RWPE1 (cell line): ENCODE measurements around the gene B3GLCT.
"Not testable (repeated sequence)": the region's sequence is repeated elsewhere in the genome, so short reads cannot be mapped to it uniquely, and the experiment has no call there.

Experiments used
- CTCF ChIA-PET: fragments of 350-600 bp; sonication (Branson Sonifier 250); formaldehyde crosslinking; extraction: SDS; loops from one replicate; lab custom pipeline; 2021; lab: Yijun Ruan, JAX
- POLR2A ChIA-PET: fragments of 400-600 bp; formaldehyde crosslinking; extraction: SDS; loops from one replicate; lab custom pipeline; 2020; ENCODE audit warnings: antibody characterized with exemption; ENCODE audit not compliant: low non-redundant PET; lab: Yijun Ruan, JAX
- DNase-seq: peaks from one replicate; pipeline ENCODE4 v3.0.0; 2012; ENCODE audit warnings: low spot score
- H3K27ac ChIP-seq: fragments of 450-650 bp; 2 replicates; pipeline ENCODE4 v1.5.1; 2017
- TF ChIP-seq, protein P1 (sequence below): fragments of 450-650 bp; conservative IDR thresholded peaks from 2 replicates; pipeline ENCODE4 v1.5.1; 2017; ENCODE audit warnings: low read depth, mild to moderate bottlenecking

The B3GLCT gene

DNA sequence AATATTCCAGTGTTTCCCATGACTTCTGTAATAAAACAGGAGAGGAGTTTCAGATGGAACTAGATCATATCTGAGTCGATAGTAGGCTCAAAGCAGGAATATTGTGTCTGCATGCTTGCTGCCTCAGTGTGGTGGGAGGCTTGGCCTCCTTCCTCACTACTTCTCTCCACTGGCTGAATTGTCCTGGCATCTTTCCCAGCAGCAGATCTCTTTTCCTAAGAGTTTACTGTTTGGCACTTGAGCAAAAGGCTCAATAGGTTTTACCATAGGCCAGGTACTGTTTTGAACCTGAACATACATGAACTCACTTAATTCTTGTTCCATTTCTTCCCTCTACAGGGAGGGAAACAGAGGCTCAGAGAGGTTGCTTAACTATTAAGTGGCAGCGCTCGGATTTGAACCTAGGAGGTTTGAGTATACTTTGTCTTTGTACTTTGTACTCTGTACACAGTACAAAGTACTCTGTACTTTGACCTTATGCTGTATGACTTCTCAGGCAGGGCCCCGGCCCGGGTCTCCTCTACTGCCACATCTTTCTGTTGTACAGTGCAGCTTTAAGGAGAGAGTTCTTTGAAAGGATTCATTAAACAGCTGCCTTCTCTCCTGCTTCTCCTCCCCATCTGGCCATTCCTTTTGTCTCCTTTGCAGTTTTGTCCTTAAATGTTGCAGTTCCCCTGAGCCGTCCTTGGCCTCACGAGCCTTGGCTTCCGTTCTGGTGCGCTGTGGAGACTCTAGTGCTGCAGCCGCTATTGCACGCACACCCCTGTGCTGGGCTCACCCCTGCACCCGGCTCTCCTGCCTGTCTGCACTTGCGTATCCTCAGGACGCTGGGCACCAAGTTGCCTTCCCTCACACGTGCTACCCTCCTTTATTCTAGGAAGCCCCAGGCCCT, 8.1 kb downstream of the B3GLCT start:
- CTCF ChIA-PET = no interaction called here
- POLR2A ChIA-PET = no interaction called here
- no peak for DNase-seq
- TF ChIP-seq, protein P1, sequence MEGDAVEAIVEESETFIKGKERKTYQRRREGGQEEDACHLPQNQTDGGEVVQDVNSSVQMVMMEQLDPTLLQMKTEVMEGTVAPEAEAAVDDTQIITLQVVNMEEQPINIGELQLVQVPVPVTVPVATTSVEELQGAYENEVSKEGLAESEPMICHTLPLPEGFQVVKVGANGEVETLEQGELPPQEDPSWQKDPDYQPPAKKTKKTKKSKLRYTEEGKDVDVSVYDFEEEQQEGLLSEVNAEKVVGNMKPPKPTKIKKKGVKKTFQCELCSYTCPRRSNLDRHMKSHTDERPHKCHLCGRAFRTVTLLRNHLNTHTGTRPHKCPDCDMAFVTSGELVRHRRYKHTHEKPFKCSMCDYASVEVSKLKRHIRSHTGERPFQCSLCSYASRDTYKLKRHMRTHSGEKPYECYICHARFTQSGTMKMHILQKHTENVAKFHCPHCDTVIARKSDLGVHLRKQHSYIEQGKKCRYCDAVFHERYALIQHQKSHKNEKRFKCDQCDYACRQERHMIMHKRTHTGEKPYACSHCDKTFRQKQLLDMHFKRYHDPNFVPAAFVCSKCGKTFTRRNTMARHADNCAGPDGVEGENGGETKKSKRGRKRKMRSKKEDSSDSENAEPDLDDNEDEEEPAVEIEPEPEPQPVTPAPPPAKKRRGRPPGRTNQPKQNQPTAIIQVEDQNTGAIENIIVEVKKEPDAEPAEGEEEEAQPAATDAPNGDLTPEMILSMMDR = no peak
- H3K27ac ChIP-seq = no peak overlapping the region

DNA sequence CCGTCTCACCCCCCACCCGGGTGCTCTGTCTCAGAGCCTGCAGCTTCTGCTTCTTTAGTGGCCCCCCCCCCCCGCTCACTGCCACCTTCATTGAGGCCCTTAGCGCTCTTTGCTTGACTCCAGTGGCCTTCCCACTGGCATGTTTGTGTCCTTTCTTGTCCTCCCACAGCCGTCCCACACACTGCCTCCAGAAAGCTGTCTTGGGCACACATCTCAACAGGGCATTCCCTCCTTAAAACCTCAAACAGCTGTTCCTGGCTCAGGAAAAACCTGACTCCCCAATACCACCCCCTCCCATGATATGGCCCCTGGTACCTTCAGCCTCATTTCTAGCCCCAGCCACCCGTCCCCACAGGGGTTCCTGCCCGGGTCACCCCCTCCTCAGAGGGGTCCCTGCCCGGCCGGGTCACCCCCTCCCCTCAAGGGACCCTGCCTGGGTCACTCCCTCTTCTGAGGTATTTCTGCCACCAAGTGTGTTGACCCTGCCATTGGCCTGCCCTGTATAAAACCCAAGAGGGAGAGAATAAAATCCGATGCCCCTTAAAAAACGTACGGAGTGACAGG, 8.9 kb downstream of the B3GLCT start:
- DNase-seq = no peak
- POLR2A ChIA-PET = no interaction called here
- CTCF ChIA-PET = interaction anchor here (0.6 kb wide), 1 partner anchor 12 kb away, joined by 3 read pairs; no protein-coding TSS in a partner anchor
- no peak overlapping the region for H3K27ac ChIP-seq
- TF ChIP-seq, protein P1 = no peak

DNA sequence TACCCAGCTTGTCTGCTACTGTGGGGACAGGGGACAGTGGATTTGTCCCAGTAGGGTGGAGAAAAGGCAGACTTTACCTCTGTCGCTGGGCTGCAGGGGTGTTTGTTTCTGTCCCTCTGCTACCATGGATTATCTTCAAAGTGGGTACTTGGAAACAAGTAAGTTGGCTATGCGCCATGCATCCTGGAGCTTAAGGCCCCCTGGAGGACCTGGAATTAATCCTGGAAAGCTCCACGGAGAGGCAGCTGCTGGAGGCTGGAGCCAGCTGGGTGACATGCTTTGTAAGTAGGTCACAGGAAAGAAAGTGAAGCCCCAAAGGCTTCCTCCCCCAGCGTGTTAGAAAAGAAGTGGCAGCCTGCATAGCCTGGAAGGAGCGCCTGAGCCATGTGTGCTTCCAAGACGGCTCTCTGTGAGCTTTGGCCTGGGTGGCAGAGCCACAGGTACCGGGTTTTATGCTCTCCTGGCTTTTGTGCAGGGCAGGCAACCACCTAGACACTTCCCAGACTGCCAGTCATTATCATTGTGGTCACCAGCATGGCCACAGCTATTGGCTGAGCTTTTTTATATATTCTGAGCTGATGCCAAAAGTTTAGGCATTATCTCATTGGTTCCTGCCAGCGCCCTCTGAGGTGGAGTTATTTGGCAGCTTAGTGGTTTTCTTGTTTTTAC, 9.5 kb downstream of the B3GLCT start:
- CTCF ChIA-PET = interaction anchor here (0.6 kb wide), 1 partner anchor 12 kb away, joined by 3 read pairs; no protein-coding TSS in a partner anchor
- POLR2A ChIA-PET = no interaction called here
- no peak for DNase-seq
- H3K27ac ChIP-seq = no peak overlapping the region
- TF ChIP-seq, protein P1 = no peak

DNA sequence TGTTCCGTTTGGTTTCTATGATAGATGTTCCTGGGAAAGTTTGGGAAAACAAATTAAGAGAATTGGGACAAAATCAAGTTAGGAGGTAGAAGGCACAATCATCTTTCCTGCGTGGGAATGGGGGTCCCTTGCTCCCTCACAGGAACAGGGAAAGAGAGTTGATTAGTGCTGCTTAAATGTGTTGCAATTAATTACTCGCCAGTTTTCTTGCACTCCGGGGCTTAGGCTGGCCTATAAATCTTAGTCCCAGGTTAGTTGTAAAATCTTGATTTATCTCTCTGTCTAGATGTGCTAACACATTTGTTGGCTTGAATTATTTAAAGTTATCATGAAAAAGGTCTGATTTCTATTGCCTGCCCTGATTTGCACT, 10.1 kb downstream of the B3GLCT start:
- no peak overlapping the region for H3K27ac ChIP-seq
- ChIA-PET POLR2A (no interaction called here), CTCF (no interaction called here)
- no peak for DNase-seq
- TF ChIP-seq, protein P1 = no peak

DNA sequence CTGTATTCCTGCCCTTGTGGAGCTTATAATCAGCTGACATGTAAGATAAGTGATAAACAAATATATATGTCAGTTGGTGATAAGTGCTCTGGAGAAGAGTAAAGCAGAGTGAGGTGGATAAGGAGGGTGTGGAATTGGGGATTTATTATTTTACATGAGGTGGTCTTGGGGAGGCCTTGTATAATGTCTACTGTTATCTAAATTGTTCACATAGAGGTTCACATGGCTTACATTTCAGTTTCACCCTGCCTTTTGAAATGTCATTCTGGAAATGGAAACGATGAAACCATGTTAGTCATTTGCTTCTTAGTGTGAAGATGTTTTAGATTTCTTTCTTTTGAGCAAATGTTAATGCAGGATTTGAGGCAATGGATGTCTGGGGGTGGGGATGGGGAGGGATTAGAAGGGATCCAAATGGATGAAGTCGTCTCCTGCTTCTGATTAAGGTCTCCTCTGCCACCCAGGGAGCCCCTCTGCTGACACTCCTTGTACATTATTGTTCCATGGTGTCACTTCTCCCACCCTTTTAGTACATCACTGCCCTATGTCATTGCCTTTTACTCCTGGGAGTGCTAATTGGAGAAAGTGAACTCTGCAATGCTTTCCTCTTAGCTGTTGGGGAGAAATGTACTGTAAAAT, 14.0 kb downstream of the B3GLCT start:
- CTCF ChIA-PET = interaction anchor here (1.0 kb wide), 1 partner anchor 12 kb away, joined by 3 read pairs; no protein-coding TSS in a partner anchor
- POLR2A ChIA-PET = no interaction called here
- TF ChIP-seq, protein P1 = no peak
- no peak overlapping the region for H3K27ac ChIP-seq
- DNase-seq = no peak

DNA sequence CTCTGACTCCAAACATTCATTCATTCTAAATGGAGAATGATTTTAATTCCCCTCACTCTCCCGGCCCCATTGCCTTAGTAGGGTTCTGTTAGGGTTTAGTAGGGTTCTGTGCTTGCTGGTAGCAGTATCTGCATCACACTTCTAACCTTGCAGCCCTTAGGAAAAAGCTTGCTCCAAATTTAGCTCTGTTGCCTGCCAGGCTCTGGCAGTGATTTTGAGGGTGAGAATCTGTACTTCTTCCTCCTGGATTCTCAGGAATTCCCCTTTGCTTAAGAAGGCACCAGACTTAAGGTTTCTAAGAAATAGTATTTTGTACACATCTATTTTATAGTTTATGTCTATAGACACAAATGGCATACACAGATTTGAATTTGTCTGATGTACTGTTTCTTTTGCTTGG, 14.7 kb downstream of the B3GLCT start:
- DNase-seq = no peak
- POLR2A ChIA-PET = interaction anchor here (0.5 kb wide), 1 partner anchor 13 kb away, joined by 8 read pairs; no protein-coding TSS in a partner anchor
- CTCF ChIA-PET = interaction anchor here (1.0 kb wide), 1 partner anchor 13 kb away, joined by 3 read pairs; no protein-coding TSS in a partner anchor
- TF ChIP-seq, protein P1 = no peak
- H3K27ac ChIP-seq = no peak overlapping the region

DNA sequence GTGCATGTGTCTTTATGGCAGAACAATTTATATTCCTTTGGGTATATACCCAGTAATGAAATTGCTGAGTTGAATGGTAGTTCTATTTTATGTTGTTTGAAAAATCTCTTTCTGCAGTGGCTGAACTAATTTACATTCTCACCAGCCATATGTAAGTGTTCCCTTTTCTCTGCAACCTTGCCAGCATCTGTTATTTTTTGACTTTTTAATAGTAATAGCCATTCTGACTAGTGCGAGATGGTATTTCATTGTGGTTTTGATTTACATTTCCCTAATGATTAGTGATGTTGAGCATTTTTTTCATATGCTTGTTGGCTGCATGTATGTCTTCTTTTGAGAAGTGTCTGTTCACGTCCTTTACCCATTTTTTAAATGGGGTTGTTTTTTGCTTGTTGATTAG, 17.1 kb downstream of the B3GLCT start:
- POLR2A ChIA-PET, DNase-seq, H3K27ac ChIP-seq: not testable (repeated sequence)
- CTCF ChIA-PET = interaction anchor here (0.6 kb wide), 1 partner anchor 1085 kb away, joined by 3 read pairs; no protein-coding TSS in a partner anchor
